NCI-H146 treated with DMSO at 0.1 percent for 48 hours (cell line): Measurements from ENCODE around the gene AZIN2.
"Not testable (repeated sequence)": the region's sequence is repeated elsewhere in the genome, so short reads cannot be mapped to it uniquely, and the experiment has no call there.

Experiments used
- DNase-seq: peaks from one replicate; lab custom pipeline; 2025; ENCODE audit not compliant: unreplicated experiment; lab: John Stamatoyannopoulos, UW

AZIN2 gene

DNA sequence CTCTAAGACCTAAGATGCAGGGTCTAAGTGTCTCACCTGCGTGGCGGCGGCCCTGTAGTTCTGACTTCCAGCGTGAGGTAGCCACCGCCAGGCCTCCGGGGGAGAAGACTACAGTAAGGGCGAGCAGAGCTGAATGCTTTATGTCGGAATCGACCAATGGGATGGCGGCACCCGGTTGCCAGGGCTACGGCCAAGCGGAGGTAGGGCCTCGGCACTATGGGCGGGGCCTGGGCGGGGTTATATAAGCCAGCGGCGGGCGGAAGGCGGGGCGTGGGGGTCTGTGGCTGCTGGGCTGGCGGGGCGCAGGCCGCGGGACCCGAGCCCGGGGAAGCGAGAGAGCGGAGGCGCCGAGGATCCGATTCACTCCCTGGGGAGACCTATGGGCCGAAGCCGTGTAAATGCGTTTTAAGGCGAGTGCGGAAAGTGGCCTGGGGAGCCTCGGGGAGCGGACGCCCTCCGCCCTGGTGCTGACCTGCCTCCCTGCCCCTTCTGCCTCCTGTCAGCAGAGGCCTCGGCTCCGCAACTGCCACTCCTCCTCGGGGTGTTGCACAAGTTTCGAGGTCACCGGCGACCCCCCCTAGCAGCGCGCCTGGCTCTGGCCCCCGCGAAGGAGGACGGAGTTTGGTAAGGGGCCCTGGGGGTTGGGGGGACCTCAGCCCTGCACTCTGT is at the start of gene AZIN2:
Gene AZIN2 (plus strand): TSS at position 269 of the 669 bp plus-strand sequence. CDS start 1,097 bp downstream, outside the sequence.
- peak; percentile 71 for DNase-seq

DNA sequence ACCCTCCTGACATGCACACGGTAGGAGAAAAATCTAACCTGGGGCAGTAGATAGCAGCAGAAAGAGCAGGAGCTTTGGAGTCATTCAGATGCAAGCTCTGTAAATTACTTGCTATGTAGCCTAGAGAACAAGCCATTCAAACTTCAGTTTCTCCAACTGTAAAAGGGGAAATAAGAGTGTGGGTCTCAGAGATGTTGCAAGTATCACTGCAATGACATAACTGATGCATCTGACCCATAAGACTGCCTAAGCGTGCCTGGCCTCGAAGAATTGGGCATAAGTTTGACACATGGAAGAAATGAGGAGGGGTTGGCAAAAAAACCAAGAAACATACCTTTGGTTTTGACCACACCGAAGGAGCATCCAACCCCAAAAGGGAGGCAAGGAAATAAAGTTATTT is 49.4 kb upstream of the AZIN2 start:
- DNase-seq: no peak

GRCh38 chr1:33032126-33032869 is 48.7 kb upstream of the AZIN2 start:
- no peak for DNase-seq

DNA sequence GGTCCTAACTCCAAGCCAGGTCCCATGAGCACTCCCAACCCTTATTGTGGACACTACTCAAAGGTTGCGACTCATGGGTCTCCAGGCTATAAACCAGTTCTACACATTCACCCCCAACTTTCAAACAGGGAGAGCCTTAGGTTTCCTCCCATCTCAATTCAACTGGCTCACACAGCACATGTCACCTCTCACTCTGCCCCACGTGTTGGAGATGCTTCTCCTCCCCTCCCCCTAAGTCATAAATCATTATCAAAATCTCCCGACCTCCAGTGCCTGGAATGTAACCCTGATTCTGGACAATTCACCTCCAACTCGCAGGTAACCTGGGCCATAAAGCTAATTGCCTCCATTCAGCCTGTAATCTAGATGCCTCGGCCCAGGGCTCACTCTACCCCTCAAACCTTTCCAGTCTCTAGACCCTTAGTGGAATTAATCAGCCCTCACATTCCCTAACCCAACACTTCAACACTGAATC is 44.9 kb upstream of the AZIN2 start:
- DNase-seq: no peak

DNA sequence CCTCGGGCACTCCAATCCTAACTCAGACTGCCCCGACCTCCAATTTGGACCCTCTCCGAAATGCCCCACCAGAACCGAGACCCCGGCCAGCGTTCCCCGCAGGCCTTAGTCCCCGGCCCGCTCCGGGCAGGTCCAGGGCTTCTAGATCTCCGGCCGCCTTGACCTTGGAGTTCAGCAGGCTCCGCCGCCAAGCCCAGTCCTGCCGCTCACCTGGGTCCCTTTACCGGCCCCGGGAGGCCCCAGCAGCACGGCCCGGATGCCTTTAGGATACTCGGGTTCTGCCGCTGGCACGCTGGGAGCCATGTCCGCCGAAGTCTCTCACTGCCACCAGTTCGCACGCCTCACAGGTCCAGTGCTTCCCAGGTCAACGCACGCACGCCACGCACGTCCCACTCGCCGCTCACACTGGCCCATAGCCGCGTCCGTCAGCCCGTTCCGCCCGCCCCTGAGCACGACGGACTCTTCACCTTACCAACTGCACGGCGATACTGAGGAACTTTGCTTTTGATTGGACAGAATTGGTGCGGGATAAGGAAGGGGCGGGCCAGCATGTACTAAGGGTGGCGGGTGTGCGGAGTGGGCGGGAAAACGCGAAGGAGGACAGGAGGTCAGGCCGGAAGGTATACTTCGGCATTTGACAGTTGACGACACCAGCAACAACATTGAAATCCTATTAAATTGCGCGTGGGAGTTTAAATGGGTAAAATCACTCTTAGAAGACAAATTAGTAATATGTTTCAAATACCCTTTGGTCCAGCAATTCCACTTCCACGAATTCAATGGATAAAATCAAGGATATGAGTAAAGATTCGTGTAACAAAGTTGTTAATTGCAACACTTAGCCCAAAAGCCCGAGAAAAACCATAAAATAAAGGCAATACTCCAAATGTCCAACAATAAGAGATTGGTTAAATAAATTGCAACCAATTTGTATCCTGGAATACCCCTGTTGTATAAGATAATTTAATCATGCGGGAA is 44.1 kb upstream of the AZIN2 start, which contains the start of gene AK2:
Gene AK2 (minus strand): TSS at position 358 of the 978 bp plus-strand sequence. CDS start 55 bp downstream, at position 303.
- DNase-seq: peak; percentile 94

DNA sequence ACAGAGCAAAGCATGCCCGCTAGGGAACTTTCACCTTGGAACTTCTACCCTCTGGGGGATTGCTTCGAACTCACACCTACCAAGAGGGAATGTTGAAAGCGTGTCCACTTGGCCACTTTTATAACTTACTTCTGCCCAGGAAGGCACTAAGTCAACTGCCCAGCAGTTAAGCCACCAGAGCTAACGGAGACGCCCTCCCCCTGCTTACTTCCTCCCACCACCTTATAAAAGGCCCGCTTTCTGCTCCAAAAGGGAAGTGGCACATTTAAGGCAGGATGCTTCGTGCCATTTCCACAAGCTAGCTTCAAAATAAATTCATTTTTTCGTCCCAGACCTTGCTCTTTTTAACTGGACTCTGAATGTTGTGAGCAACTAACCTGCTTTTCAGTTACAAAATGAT is 41.1 kb upstream of the AZIN2 start:
- DNase-seq: no peak

DNA sequence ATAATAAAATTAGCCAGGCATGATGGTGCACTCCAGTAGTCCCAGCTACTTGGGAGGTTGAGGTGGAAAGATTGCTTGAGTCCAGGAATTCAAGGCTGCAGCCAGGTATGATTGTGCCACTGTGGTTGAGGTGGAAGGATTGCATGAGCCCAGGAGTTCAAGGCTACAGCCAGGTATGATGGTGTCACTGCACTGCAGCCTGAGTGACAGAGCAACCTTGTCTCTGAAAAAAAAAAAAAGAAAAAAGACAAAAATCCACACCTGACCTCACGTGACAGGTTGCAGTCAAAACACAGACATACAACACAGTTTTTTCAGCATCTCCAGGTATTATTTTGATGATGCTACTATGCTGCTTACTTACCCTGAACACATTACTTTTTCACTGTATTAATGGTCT is 39.9 kb upstream of the AZIN2 start:
- DNase-seq: no peak

- no peak for DNase-seq
Observed at GRCh38 chr1:33042831-33043230, 38.1 kb upstream of the AZIN2 start.

DNA sequence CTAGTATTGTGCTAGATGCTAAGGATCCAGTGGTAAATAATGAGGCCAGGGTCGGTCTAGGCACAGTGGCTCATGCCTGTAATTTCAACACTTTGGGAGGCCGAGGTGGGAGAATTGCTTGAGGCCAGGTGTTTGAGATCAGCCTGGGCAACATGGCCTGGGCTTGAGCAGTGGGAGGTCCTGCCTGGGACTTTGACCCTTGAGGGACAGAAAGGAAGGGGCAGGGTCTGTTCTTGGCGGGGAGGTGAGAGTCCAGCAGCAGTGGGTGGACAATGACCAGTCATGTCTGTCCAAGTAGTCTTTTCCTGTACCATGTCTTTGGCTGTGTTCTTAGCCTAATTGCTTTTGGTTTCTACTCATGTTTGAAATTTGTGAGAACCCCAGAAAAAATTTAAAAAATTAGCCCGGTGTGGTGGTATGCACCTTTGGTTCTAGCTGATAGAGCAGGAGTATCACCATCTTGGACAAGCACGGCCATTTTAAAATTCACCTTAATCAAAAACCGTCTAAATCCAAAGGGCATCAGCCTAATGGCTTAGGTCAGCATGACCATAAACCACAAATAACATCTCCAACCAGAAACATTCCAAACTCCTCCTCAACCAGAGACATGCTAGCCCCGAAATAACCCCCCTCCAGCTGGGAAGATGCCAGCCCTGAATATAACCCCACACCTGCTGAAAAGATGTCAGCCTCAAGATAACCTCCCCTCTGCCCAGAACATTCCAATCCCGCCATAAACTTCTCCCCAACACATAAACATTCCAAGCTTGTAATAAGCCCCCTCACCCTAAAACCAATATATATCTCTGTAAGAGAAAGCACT is 37.5 kb upstream of the AZIN2 start:
- no peak for DNase-seq

GRCh38 chr1:33045246-33045645 is 35.7 kb upstream of the AZIN2 start:
- no peak for DNase-seq

DNA sequence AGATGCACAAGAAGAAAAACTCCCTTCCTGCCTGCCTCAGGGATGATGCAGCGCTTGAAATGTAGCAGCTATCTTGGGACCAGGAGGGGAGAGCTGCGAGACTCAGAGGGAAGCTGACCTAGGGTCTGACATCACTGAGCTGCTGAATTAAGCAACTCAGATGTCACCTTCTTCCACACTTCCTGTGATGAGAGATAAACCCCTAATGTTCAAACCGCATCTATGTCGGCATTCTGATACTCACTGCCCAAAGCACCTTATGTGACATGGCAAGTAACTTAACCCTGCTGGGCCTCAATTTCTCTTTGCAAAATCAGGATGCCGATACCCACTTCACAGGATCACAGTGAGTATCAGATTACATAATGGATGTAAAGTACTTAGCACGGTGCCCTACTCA is 35.1 kb upstream of the AZIN2 start:
- DNase-seq: no peak

DNA sequence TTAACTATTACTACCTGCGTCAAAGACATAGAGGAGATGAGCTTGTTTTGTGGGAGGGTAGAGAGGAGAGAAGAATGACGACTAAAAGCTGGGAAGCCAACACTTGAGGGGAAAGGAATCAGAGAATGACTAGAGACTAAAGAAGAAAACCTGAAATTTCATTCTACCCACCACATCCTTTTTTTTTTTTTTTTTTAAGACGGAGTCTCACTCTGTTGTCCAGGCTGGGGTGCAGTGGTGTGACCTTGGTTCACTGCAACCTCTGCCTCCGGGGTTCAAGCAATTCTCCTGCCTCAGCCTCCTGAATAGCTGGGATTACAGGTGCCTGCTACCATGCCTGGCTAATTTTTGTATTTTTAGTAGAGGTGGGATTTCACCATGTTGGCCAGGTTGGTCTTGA is 34.7 kb upstream of the AZIN2 start:
- not testable (repeated sequence) for DNase-seq

DNA sequence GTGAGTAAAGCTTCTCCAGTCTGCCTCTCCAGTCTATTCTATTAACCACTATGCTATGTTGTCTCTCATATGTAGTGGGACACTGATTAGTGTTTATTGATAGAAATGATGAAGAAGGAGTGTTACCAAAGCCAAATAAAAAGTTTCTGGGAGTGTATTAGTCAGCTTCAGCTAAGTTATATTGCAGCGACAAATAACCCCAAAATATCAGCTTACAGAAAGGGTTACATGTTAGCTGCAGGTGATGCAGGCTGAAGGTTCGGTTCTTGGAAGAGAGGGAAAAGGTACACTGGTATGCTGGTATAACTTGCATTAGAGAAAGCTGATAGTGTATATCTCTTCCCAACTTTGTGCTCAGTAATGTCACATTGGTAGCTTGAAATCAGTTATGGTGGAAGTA is 33.7 kb upstream of the AZIN2 start:
- DNase-seq: no peak

DNA sequence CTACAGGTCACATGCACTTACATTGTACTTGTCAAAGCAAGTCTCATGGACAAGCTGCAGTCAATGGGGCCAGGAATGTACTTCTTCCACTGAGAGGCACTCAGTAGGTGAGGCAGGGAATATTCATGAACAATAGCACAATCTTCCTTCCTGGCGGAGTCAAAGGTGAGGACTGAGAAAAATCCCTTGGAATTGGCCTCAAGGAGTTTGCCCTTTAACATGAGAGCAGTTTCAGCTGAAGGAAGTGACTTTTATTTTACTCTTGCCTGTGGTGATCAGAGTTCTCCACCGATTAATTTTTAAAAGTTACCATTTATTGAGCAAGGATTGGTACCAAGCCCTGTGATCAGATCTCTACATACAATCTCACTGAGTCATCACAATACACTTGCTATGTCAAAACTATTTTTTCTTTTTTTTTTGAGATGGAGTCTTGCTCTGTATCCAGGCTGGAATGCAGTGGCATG is 33.1 kb upstream of the AZIN2 start:
- no peak for DNase-seq

DNA sequence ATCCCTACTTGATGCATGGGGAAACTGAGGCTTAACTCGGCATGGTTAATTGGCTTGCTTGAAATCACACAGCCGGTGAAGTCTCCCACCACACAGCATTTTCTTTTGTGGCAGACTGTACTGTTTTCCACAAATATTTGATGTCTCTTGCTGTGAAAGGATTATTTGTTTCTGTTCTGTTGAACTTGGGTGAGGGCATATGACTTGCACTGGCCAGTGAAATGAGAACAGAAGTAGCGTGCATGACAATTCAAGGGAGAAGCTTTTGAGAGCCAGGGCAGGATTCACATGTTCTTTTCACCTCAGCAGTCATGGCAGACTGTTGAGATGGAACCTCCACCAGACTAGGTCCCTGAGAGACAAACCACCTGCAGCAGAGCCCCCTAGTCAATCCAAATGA is 32.5 kb upstream of the AZIN2 start:
- DNase-seq: no peak

DNA sequence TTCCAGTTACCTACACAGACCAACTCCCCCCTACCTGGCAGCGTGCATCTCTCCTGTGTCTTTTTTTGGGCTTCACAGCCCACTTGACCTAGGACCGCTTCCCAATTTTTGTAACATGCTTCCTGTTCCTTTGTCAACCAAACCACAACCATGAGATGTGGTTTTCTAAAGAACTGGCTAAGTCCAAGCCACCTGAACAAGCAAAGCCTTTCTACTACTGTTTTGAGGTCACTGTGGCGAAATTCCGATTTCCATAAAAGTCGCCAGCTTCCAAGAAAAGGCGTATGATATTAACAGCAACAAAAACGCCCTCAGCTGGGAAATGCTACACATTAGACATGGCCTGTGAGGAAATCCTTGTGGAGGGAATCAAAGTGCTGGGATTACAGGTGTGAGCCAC is 31.6 kb upstream of the AZIN2 start:
- no peak for DNase-seq

GRCh38 chr1:33050221-33051076 is 30.5 kb upstream of the AZIN2 start:
- DNase-seq: no peak

DNA sequence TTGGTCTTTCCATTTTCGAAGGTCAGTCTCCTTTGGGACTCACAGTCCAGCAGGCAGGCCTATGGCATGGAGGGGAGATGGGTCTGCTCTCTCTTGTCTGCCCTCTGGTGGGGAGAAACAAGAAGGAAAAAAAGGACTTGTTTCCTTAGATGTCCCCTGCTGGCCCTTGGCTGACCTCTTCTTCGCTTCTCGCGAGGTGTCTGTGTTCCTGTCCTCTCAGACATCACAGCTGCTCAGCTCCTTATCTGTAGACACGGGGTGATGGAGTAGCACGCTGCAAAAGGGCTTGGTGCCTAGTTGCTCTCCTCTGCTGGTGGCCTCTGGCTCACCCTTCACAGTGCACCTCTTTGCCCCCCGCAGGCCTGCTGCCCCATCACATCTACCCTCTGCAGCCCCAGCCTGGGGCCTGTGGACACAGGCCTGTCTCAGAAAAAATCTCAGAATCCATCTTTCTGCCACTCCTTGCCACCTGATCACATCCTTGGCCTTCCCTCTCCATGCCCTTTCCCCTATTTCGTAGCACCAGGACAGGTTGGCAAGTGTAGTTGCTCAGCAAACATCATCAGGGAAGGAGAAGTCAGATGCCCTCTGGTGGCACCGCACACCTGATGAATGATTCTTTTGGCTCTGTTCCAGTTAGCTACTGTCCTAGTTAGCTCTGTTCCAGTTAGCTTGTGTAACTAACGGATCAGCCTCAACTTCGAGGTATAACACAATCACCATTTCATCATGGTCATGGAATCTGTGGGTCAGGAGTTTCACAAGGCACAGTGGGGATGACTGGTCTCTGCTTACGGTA is 25.5 kb upstream of the AZIN2 start:
- DNase-seq: peak; percentile 42

DNA sequence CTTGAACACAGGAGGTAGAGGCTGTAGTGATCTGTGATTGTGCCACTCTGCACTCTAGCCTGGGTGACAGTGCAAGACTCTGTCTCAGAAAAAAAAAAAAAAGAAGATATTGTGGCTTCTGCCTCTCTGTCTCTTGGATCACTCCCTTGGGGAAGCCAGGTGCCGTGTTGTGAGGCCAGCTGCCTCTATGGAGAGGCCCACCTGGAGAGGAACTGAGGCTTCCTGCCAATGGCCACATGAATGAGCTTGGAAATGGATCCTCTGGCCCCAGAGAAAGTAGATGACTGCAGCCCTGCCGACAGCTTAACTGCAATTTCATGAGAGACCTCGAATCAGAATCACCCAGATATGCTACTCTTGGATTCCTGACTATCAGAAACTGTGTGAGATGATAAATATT is 24.5 kb upstream of the AZIN2 start:
- no peak for DNase-seq
